RWPE1 (cell line): ENCODE results near the gene SLC6A6.

Experiments
- CTCF ChIA-PET: fragments of 350-600 bp; sonication (Branson Sonifier 250); formaldehyde crosslinking; extraction: SDS; loops from one replicate; lab custom pipeline; 2021; lab: Yijun Ruan, JAX
- POLR2A ChIA-PET: fragments of 400-600 bp; formaldehyde crosslinking; extraction: SDS; loops from one replicate; lab custom pipeline; 2020; ENCODE audit warnings: antibody characterized with exemption; ENCODE audit not compliant: low non-redundant PET; lab: Yijun Ruan, JAX
- DNase-seq: peaks from one replicate; pipeline ENCODE4 v3.0.0; 2012; ENCODE audit warnings: low spot score
- H3K27ac ChIP-seq: fragments of 450-650 bp; 2 replicates; pipeline ENCODE4 v1.5.1; 2017
- CTCF ChIP-seq: fragments of 450-650 bp; conservative IDR thresholded peaks from 2 replicates; pipeline ENCODE4 v1.5.1; 2017; ENCODE audit warnings: low read depth, mild to moderate bottlenecking

The SLC6A6 gene

GRCh38 chr3:14371573-14372474 is 30.6 kb upstream of the SLC6A6 start:
- ChIA-PET CTCF (interaction anchor here (0.5 to 1.0 kb wide), 2 partner anchors 12 to 80 kb away, joined by 3 read pairs; no protein-coding TSS in a partner anchor), POLR2A (no interaction called here)
- peak overlapping the region; percentile 54 for H3K27ac ChIP-seq
- DNase-seq: peak; percentile 41
- TF ChIP-seq CTCF: no peak

- POLR2A ChIA-PET: no interaction called here
- CTCF ChIA-PET: no interaction called here
- no peak for DNase-seq
- TF ChIP-seq CTCF: no peak
- peak overlapping the region; percentile 54; the same call in 1 of the 2 replicates for H3K27ac ChIP-seq
Measured at GRCh38 chr3:14372587-14372986, 29.8 kb upstream of the SLC6A6 start.

- ChIA-PET CTCF (no interaction called here), POLR2A (no interaction called here)
- no peak for TF ChIP-seq CTCF
- no peak for DNase-seq
- H3K27ac ChIP-seq: no peak overlapping the region
Measured at GRCh38 chr3:14373753-14374376, 28.5 kb upstream of the SLC6A6 start.

GRCh38 chr3:14374444-14374883 is 27.9 kb upstream of the SLC6A6 start:
- TF ChIP-seq CTCF: no peak
- no peak overlapping the region for H3K27ac ChIP-seq
- ChIA-PET POLR2A (no interaction called here), CTCF (no interaction called here)
- no peak for DNase-seq

GRCh38 chr3:14375192-14375591 is 27.2 kb upstream of the SLC6A6 start:
- CTCF ChIA-PET: no interaction called here
- POLR2A ChIA-PET: no interaction called here
- no peak for TF ChIP-seq CTCF
- no peak for DNase-seq
- no peak overlapping the region for H3K27ac ChIP-seq

- H3K27ac ChIP-seq: no peak overlapping the region
- TF ChIP-seq CTCF: no peak
- CTCF ChIA-PET: no interaction called here
- POLR2A ChIA-PET: no interaction called here
- DNase-seq: no peak
Measured at GRCh38 chr3:14376348-14377043, 25.9 kb upstream of the SLC6A6 start.
